Uterus (tissue), 2 donors: ENCODE data around the gene GON7.

ENCODE experiments used
- CTCF ChIP-seq, 4 experiments: fragments of 200-600 bp in 2 of 4; fragments of 450-650 bp in 2 of 4; sonication (generic) in 2 of 4; IDR thresholded peaks; one replicate each; pipeline ENCODE4 v1.5.1; 2016 to 2019; ENCODE audit warnings: antibody characterized with exemption in 4 of 4, mild to moderate bottlenecking in 2 of 4, moderate library complexity in 1 of 4
- POLR2A ChIP-seq, 2 donors: fragments of 450-650 bp; IDR thresholded peaks; one replicate each; pipeline ENCODE4 v1.6.1; 2016; ENCODE audit warnings: antibody characterized with exemption in 2 of 2, mild to moderate bottlenecking in 1 of 2, moderate library complexity in 1 of 2

GRCh38 chr14:93231129-93231979 lies 24.5 kb upstream of the GON7 start:
- TF ChIP-seq CTCF (IDR thresholded peaks at IDR 0.05): no peak
- TF ChIP-seq POLR2A (IDR thresholded peaks at IDR 0.05): no peak
